ENCODE data around the gene CSNK1E. TPM values are rescaled to one million over a fixed set of nuclear protein-coding genes. Genes with fewer than 3 reads are reported as not detected.

The CSNK1E gene
- total and polyA plus RNA-seq, 10 of the 15 experiments (the other 5 are each of a cell fraction or from before 2014, with no cell fraction given) = 5.9 to 107 (median 64.9) TPM

DNA sequence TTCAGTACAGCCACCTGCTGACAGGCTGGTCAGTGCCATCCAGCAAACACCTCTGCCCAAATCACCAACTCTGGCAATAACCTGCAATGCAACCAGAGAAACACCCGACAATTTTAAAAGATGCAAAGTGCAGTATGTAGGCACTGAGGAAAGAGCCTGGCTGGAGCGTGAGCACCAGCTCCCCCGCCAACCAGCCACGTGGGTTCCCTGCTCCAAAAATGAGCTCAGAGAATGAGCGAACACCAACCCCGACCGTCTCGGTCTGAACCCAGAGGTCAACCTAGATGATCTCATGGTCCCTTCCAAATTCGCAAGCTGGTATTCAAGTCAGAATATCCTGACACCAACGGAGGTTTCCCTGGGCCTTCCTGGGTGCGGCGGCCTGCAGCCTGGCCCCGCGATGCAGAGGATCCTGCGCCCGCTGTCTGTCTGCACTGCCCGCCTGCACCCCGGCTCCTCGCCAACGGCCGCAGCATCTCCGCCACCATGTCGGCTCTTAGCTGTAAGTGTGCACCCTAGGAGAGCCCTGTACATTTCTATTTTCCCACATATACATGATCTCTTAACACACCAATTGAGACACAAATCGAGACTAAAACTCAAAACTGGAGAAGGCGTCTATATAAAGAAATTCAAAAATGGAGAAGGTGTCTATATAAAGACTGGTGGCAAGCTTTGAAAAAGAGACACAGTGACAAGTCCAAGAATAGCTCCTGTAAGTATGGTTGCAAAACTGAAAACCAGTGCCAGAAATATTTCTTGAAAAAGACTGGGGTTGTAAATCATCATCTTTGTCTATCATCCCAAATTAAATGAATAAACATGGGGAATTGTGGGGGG is 67.2 kb downstream of the CSNK1E start:
- FAIRE-seq (no peak), DNase-seq (ENCODE audit: low read depth, low spot score) (no peak), ATAC-seq (no peak)
- H3K27ac ChIP-seq (ENCODE audit: control insufficient read depth, insufficient read depth) = no peak overlapping the region
- RAD21 ChIA-PET (ENCODE audit: unreplicated experiment) = no interaction called here
- H3K4me3 ChIP-seq = no peak overlapping the region
- 89% methylated on average over 25 of the region's 25 CpGs for WGBS (ENCODE audit: insufficient coverage, insufficient replicate concordance, low lambda C conversion rate, missing lambda C conversion rate)
- BruUV-seq (replicated peaks) = no TSS peak
- H3K4me2 ChIP-seq (ENCODE audit: control insufficient read depth, insufficient read depth) = no peak overlapping the region
- CTCF ChIA-PET = interaction anchor here (0.9 kb wide), 1 partner anchor 13 kb away, joined by 4 read pairs; no protein-coding TSS in a partner anchor
- in situ Hi-C loops (cut with MboI) = no loop called here
- H3K79me2 ChIP-seq (ENCODE audit: control insufficient read depth, insufficient read depth, low read length) = no peaks in the 10 kb centered on the region
- no peak overlapping the region for H2AFZ ChIP-seq (ENCODE audit: control insufficient read depth, low read depth, low read length)
- no peak for TF ChIP-seq ZNF622 (IDR thresholded peaks at IDR 0.05)
- no peak for TF ChIP-seq IKZF2 (IDR thresholded peaks at IDR 0.05)
- POLR2A ChIA-PET = no interaction called here
- H3K27me3 ChIP-seq (replicated peaks in 1 of 2; ENCODE audit: control insufficient read depth in 2 of 2, insufficient read depth in 2 of 2, low read length in 1 of 2) = no peaks in the 10 kb centered on the region
- H3K36me3 ChIP-seq (ENCODE audit: control insufficient read depth in 2 of 2, insufficient read depth in 2 of 2, low read length in 1 of 2) = peaks cover 3 to 8% of the 10 kb centered on the region in 2 experiments; a peak in 3 of 4 replicates
- no peaks in the 10 kb centered on the region for H4K20me1 ChIP-seq (ENCODE audit: control insufficient read depth, insufficient read depth)
- H3K9me3 ChIP-seq (replicated peaks; ENCODE audit: control insufficient read depth, insufficient read depth, low read length) = no peaks in the 10 kb centered on the region; the same call in 2 of the 3 replicates
- peaks cover under 1% of the 10 kb centered on the region; the same call in 1 of the 2 replicates for H3K4me1 ChIP-seq (ENCODE audit: control insufficient read depth, insufficient read depth, low read length)
- H3K9ac ChIP-seq (ENCODE audit: control insufficient read depth, insufficient read depth, low read length) = no peak overlapping the region
- intact Hi-C loops (cut with micrococcal nuclease; ENCODE audit: unreplicated experiment) = no loop called here
- SMC1A ChIA-PET (ENCODE audit: uncharacterized antibody, unreplicated experiment) = no interaction called here

GRCh38 chr22:38249301-38249700 is 67.9 kb downstream of the CSNK1E start:
- in situ Hi-C loops (cut with MboI) = no loop called here
- intact Hi-C loops (cut with micrococcal nuclease; ENCODE audit: unreplicated experiment) = no loop called here
- POLR2A ChIA-PET = no interaction called here

More at GRCh38 chr22:38249301-38249700, 67.9 kb downstream of the CSNK1E start:
- H3K27ac ChIP-seq (ENCODE audit: control insufficient read depth, insufficient read depth) = no peak overlapping the region
- H3K9ac ChIP-seq (ENCODE audit: control insufficient read depth, insufficient read depth, low read length) = no peak overlapping the region
- H2AFZ ChIP-seq (ENCODE audit: control insufficient read depth, low read depth, low read length) = no peak overlapping the region
- BruUV-seq (replicated peaks) = no TSS peak
- CTCF ChIA-PET = no interaction called here
- peaks cover 3 to 9% of the 10 kb centered on the region in 2 experiments; a peak in 3 of 4 replicates for H3K36me3 ChIP-seq (ENCODE audit: control insufficient read depth in 2 of 2, insufficient read depth in 2 of 2, low read length in 1 of 2)
- SMC1A ChIA-PET (ENCODE audit: uncharacterized antibody, unreplicated experiment) = no interaction called here
- FAIRE-seq (no peak), ATAC-seq (no peak), DNase-seq (ENCODE audit: low read depth, low spot score) (no peak)
- RAD21 ChIA-PET (ENCODE audit: unreplicated experiment) = no interaction called here
- TF ChIP-seq, protein P1, sequence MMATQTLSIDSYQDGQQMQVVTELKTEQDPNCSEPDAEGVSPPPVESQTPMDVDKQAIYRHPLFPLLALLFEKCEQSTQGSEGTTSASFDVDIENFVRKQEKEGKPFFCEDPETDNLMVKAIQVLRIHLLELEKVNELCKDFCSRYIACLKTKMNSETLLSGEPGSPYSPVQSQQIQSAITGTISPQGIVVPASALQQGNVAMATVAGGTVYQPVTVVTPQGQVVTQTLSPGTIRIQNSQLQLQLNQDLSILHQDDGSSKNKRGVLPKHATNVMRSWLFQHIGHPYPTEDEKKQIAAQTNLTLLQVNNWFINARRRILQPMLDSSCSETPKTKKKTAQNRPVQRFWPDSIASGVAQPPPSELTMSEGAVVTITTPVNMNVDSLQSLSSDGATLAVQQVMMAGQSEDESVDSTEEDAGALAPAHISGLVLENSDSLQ (IDR thresholded peaks at IDR 0.05) = no peak
- TF ChIP-seq, protein P2, sequence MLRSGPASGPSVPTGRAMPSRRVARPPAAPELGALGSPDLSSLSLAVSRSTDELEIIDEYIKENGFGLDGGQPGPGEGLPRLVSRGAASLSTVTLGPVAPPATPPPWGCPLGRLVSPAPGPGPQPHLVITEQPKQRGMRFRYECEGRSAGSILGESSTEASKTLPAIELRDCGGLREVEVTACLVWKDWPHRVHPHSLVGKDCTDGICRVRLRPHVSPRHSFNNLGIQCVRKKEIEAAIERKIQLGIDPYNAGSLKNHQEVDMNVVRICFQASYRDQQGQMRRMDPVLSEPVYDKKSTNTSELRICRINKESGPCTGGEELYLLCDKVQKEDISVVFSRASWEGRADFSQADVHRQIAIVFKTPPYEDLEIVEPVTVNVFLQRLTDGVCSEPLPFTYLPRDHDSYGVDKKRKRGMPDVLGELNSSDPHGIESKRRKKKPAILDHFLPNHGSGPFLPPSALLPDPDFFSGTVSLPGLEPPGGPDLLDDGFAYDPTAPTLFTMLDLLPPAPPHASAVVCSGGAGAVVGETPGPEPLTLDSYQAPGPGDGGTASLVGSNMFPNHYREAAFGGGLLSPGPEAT (IDR thresholded peaks at IDR 0.05; ENCODE audit: low read depth) = no peak
- TF ChIP-seq ZNF217 (IDR thresholded peaks at IDR 0.05) (no peak), YY1 (IDR thresholded peaks at IDR 0.05; ENCODE audit: low read depth, low read length) (no peak), POLR2A (IDR thresholded peaks at IDR 0.05; ENCODE audit: low read depth, low read length) (no peak), KLF5 (IDR thresholded peaks at IDR 0.05; ENCODE audit: partially characterized antibody) (no peak)
- no peak overlapping the region for H3K4me3 ChIP-seq
- H3K4me2 ChIP-seq (ENCODE audit: control insufficient read depth, insufficient read depth) = no peak overlapping the region
- peaks cover 7% of the 10 kb centered on the region for H3K4me1 ChIP-seq (ENCODE audit: control insufficient read depth, insufficient read depth, low read length)
- 79% methylated on average over 3 of the region's 3 CpGs for WGBS (ENCODE audit: insufficient coverage, insufficient replicate concordance, low lambda C conversion rate, missing lambda C conversion rate)
- H3K9me3 ChIP-seq (replicated peaks; ENCODE audit: control insufficient read depth, insufficient read depth, low read length) = no peaks in the 10 kb centered on the region; the same call in 2 of the 3 replicates
- no peaks in the 10 kb centered on the region for H4K20me1 ChIP-seq (ENCODE audit: control insufficient read depth, insufficient read depth)
- no peaks in the 10 kb centered on the region for H3K27me3 ChIP-seq (replicated peaks in 1 of 2; ENCODE audit: control insufficient read depth in 2 of 2, insufficient read depth in 2 of 2, low read length in 1 of 2)
- H3K79me2 ChIP-seq (ENCODE audit: control insufficient read depth, insufficient read depth, low read length) = no peaks in the 10 kb centered on the region
